H9 (cell line): ENCODE data around the gene APCDD1. TPM values are rescaled to one million over a fixed set of nuclear protein-coding genes. Genes with fewer than 3 reads are reported as not detected.

Source experiments
- DNase-seq: peaks from one replicate; pipeline ENCODE4 v3.0.0-alpha.2; 2017
- H2AFZ ChIP-seq: one replicate; pipeline ENCODE4 v1.6.1; 2013; ENCODE audit warnings: mild to moderate bottlenecking, low read length, control low read depth, moderate library complexity
- H2AK5ac ChIP-seq: 2 replicates; pipeline ENCODE4 v1.6.1; 2013; ENCODE audit warnings: low read length, control low read depth, mixed read lengths; ENCODE audit not compliant: insufficient read length
- H2BK120ac ChIP-seq: one replicate; pipeline ENCODE4 v1.6.1; 2013; ENCODE audit warnings: low read depth, mild to moderate bottlenecking, low read length, control low read depth, inconsistent platforms; ENCODE audit not compliant: poor library complexity, severe bottlenecking
- H2BK12ac ChIP-seq: 2 replicates; pipeline ENCODE4 v1.6.1; 2013; ENCODE audit warnings: low read length, control low read depth, mixed read lengths, low read depth; ENCODE audit not compliant: insufficient read length
- H2BK15ac ChIP-seq: 2 replicates; pipeline ENCODE4 v1.6.1; 2013; ENCODE audit warnings: low read depth, low read length, control low read depth
- H2BK20ac ChIP-seq: one replicate; pipeline ENCODE4 v1.6.1; 2013; ENCODE audit warnings: low read depth, mild to moderate bottlenecking, low read length, control low read depth, inconsistent platforms; ENCODE audit not compliant: poor library complexity, severe bottlenecking
- H2BK5ac ChIP-seq: 2 replicates; pipeline ENCODE4 v1.6.1; 2013; ENCODE audit warnings: low read length, control low read depth, mixed read lengths; ENCODE audit not compliant: insufficient read length
- H3K14ac ChIP-seq: 2 replicates; pipeline ENCODE4 v1.6.1; 2013; ENCODE audit warnings: low read length, control low read depth; ENCODE audit not compliant: insufficient read depth
- H3K18ac ChIP-seq: 2 replicates; pipeline ENCODE4 v1.6.1; 2013; ENCODE audit warnings: low read depth, mild to moderate bottlenecking, mixed read lengths, low read length, control low read depth; ENCODE audit not compliant: insufficient read length
- H3K23ac ChIP-seq: 2 replicates; pipeline ENCODE4 v1.6.1; 2013; ENCODE audit warnings: low read length, control low read depth, mixed read lengths, low read depth; ENCODE audit not compliant: insufficient read length
- H3K23me2 ChIP-seq: 2 replicates; pipeline ENCODE4 v1.6.1; 2013; ENCODE audit warnings: low read depth, mild to moderate bottlenecking, mixed read lengths, low read length, control low read depth; ENCODE audit not compliant: insufficient read length, poor library complexity, severe bottlenecking
- H3K27ac ChIP-seq: 2 replicates; pipeline ENCODE4 v1.5.1; 2013; ENCODE audit warnings: low read length, control low read depth, mixed read lengths, low read depth; ENCODE audit not compliant: insufficient read length
- H3K27me3 ChIP-seq: 2 replicates; pipeline ENCODE4 v1.6.1; 2013; ENCODE audit warnings: low read length, control low read depth, inconsistent platforms; ENCODE audit not compliant: insufficient read depth
- H3K4ac ChIP-seq: 2 replicates; pipeline ENCODE4 v1.6.1; 2013; ENCODE audit warnings: low read depth, mild to moderate bottlenecking, control low read depth, inconsistent platforms, low read length, moderate library complexity
- H3K4me1 ChIP-seq: 2 replicates; pipeline ENCODE4 v1.6.1; 2013; ENCODE audit warnings: low read length, control low read depth, inconsistent platforms; ENCODE audit not compliant: insufficient read depth
- H3K4me2 ChIP-seq: 2 replicates; pipeline ENCODE4 v1.6.1; 2013; ENCODE audit warnings: low read length, control low read depth, mixed read lengths; ENCODE audit not compliant: insufficient read length, insufficient read depth
- H3K56ac ChIP-seq: 2 replicates; pipeline ENCODE4 v1.6.1; 2013; ENCODE audit warnings: low read depth, mild to moderate bottlenecking, mixed read lengths, low read length, control low read depth; ENCODE audit not compliant: insufficient read length
- H3K79me1 ChIP-seq: 2 replicates; pipeline ENCODE4 v1.6.1; 2013; ENCODE audit warnings: low read depth, mild to moderate bottlenecking, moderate library complexity, low read length, control low read depth, inconsistent platforms; ENCODE audit not compliant: insufficient read depth, poor library complexity, severe bottlenecking
- H3K79me2 ChIP-seq: 2 replicates; pipeline ENCODE4 v1.6.1; 2013; ENCODE audit warnings: low read length, control low read depth, inconsistent platforms; ENCODE audit not compliant: insufficient read depth
- H3K9ac ChIP-seq: 2 replicates; pipeline ENCODE4 v1.6.1; 2013; ENCODE audit warnings: low read length, control low read depth, mixed read lengths; ENCODE audit not compliant: insufficient read length; ENCODE audit errors: extremely low read depth
- H3K9me3 ChIP-seq: one replicate; pipeline ENCODE4 v1.6.1; 2013; ENCODE audit warnings: low read depth, low read length, inconsistent platforms; ENCODE audit not compliant: control insufficient read depth
- H3T11ph ChIP-seq: one replicate; pipeline ENCODE4 v1.6.1; 2013; ENCODE audit warnings: mild to moderate bottlenecking, low read length, control low read depth, inconsistent platforms
- H4K20me1 ChIP-seq: one replicate; pipeline ENCODE4 v1.6.1; 2013; ENCODE audit not compliant: control insufficient read depth, insufficient read length, insufficient read depth
- H4K5ac ChIP-seq: 2 replicates; pipeline ENCODE4 v1.6.1; 2013; ENCODE audit warnings: low read depth, mild to moderate bottlenecking, mixed read lengths, low read length, control low read depth; ENCODE audit not compliant: insufficient read length
- H4K8ac ChIP-seq: replicated peaks from 2 replicates; pipeline ENCODE4 v1.6.1; 2013; ENCODE audit warnings: low read length, control low read depth, mixed read lengths, low read depth; ENCODE audit not compliant: insufficient read length
- H4K91ac ChIP-seq: 2 replicates; pipeline ENCODE4 v1.6.1; 2013; ENCODE audit warnings: low read depth, mild to moderate bottlenecking, moderate library complexity, mixed read lengths, low read length, control low read depth; ENCODE audit not compliant: insufficient read length
- H3K27ac Mint-ChIP-seq, 3 experiments: 2 replicates in 2 of 3; 3 replicates in 1 of 3; pipeline ENCODE4 v1.8.0; 2020 to 2021; ENCODE audit warnings: mixed read lengths in 3 of 3, mild to moderate bottlenecking in 1 of 3, moderate library complexity in 1 of 3
- H3K27me3 Mint-ChIP-seq: 2 replicates; pipeline ENCODE4 v1.8.0; 2021; ENCODE audit warnings: low read depth, mild to moderate bottlenecking, moderate library complexity, mixed read lengths
- H3K36me3 Mint-ChIP-seq, 3 experiments: 2 replicates in 2 of 3; 3 replicates in 1 of 3; pipeline ENCODE4 v1.8.0; 2020 to 2021; ENCODE audit warnings: low read depth in 3 of 3, mixed read lengths in 3 of 3; ENCODE audit not compliant: insufficient read depth in 1 of 3
- H3K4me1 Mint-ChIP-seq, 2 experiments: 2 replicates each; pipeline ENCODE4 v1.8.0; 2020; ENCODE audit warnings: mixed read lengths in 2 of 2
- H3K4me3 Mint-ChIP-seq, 2 experiments: 2 replicates in 1 of 2; 3 replicates in 1 of 2; pipeline ENCODE4 v1.8.0; 2020 to 2021; ENCODE audit warnings: mild to moderate bottlenecking in 2 of 2, mixed read lengths in 2 of 2, moderate library complexity in 1 of 2
- H3K9me3 Mint-ChIP-seq, 2 experiments: 2 replicates in 1 of 2; 3 replicates in 1 of 2; pipeline ENCODE4 v1.8.0; 2020; ENCODE audit warnings: mild to moderate bottlenecking in 2 of 2, mixed read lengths in 2 of 2, moderate library complexity in 1 of 2
- WGBS: extraction: QIAGEN DNeasy Blood & Tissue Kit; methylation state at CpG from one replicate; pipeline ENCODE4 v1.1.7; 2013; ENCODE audit warnings: missing lambda C conversion rate, low lambda C conversion rate, mixed read lengths; ENCODE audit not compliant: insufficient read length; ENCODE audit errors: extremely low coverage; 5-methylcytosine and 5-hydroxymethylcytosine counted together
- total RNA-seq: library from RNA; stranded (reverse); gene quantifications from 2 replicates; pipeline ENCODE4 v1.2.1, GENCODE V29; 2021
- TF ChIP-seq, protein P1 (sequence below): fragments of 200-600 bp; sonication (generic); conservative IDR thresholded peaks from 3 replicates; pipeline ENCODE4 v1.8.0; 2021; ENCODE audit warnings: antibody characterized with exemption, mild to moderate bottlenecking

Gene APCDD1
- total RNA-seq, 1 experiment from 2014 or later: 1.8 TPM

DNA sequence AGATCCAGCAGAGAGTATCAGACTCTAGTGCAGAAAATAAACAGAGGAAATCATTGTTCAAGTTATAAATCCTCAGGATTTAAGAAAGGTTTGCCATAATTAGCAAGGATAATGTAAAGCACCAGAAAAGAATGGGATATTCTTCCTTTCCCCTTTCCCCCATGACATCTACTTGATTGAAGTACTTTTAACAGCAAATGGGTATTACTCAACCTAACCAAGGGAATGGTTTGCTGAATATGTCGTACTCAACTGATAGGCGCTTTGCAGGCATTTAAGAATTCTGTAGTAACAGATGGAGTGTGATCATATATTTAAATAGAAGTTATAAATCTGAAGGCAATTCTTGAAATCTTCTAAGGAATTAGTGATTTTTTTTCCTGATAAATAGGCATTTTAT lies 2.7 kb downstream of the APCDD1 start:
- WGBS: no CpG with 5 or more reads among the region's 2 CpGs
- peaks cover 0 to 2% (median 0%) of the 10 kb centered on the region in 3 experiments; a peak in 2 of 7 replicates for H3K36me3 Mint-ChIP-seq

More for the DNA sequence above, 2.7 kb downstream of the APCDD1 start:
- no peak overlapping the region for H3K14ac ChIP-seq
- H3K9ac ChIP-seq: no peak overlapping the region
- peaks cover 15% of the 10 kb centered on the region; the same call in 1 of the 2 replicates for H3K27me3 ChIP-seq
- H3K27me3 Mint-ChIP-seq: peaks cover 58% of the 10 kb centered on the region
- H3K4me1 ChIP-seq: peaks cover 4% of the 10 kb centered on the region; the same call in 1 of the 2 replicates
- H3K56ac ChIP-seq: no peak overlapping the region
- no peak overlapping the region for H3K4ac ChIP-seq
- H3T11ph ChIP-seq: no peak overlapping the region
- H3K9me3 Mint-ChIP-seq: no peaks in the 10 kb centered on the region; a peak in 1 of 5 replicates
- H3K27ac ChIP-seq: no peak overlapping the region
- H2BK120ac ChIP-seq: no peak overlapping the region
- H3K4me2 ChIP-seq: no peak overlapping the region
- H3K4me1 Mint-ChIP-seq: peaks cover 12 to 25% of the 10 kb centered on the region in 2 experiments
- no peak overlapping the region for H2BK15ac ChIP-seq
- no peak overlapping the region for H2BK5ac ChIP-seq
- H3K18ac ChIP-seq: no peak overlapping the region
- no peak overlapping the region for H4K8ac ChIP-seq
- H3K9me3 ChIP-seq: no peaks in the 10 kb centered on the region
- TF ChIP-seq, protein P1, sequence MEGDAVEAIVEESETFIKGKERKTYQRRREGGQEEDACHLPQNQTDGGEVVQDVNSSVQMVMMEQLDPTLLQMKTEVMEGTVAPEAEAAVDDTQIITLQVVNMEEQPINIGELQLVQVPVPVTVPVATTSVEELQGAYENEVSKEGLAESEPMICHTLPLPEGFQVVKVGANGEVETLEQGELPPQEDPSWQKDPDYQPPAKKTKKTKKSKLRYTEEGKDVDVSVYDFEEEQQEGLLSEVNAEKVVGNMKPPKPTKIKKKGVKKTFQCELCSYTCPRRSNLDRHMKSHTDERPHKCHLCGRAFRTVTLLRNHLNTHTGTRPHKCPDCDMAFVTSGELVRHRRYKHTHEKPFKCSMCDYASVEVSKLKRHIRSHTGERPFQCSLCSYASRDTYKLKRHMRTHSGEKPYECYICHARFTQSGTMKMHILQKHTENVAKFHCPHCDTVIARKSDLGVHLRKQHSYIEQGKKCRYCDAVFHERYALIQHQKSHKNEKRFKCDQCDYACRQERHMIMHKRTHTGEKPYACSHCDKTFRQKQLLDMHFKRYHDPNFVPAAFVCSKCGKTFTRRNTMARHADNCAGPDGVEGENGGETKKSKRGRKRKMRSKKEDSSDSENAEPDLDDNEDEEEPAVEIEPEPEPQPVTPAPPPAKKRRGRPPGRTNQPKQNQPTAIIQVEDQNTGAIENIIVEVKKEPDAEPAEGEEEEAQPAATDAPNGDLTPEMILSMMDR: no peak
- H3K27ac Mint-ChIP-seq: no peak overlapping the region
- H2AK5ac ChIP-seq: no peak overlapping the region
- no peak overlapping the region for H2BK12ac ChIP-seq
- no peak overlapping the region for H2BK20ac ChIP-seq
- H3K79me1 ChIP-seq: no peaks in the 10 kb centered on the region
- H4K5ac ChIP-seq: no peak overlapping the region
- H4K20me1 ChIP-seq: no peaks in the 10 kb centered on the region
- H3K23me2 ChIP-seq: peaks cover 8% of the 10 kb centered on the region
- H3K4me3 Mint-ChIP-seq: no peak overlapping the region
- H4K91ac ChIP-seq: no peak overlapping the region
- DNase-seq: no peak
- no peaks in the 10 kb centered on the region for H3K79me2 ChIP-seq
- no peak overlapping the region for H3K23ac ChIP-seq
- no peak overlapping the region for H2AFZ ChIP-seq
